HepG2 (cell line): ENCODE results near the gene FITM1. TPM values are rescaled to one million over a fixed set of nuclear protein-coding genes. Genes with fewer than 3 reads are reported as not detected.

Experiments used
- ARID3A ChIP-seq: IDR thresholded peaks from 2 replicates; pipeline ENCODE4 v1.6.1; 2012; ENCODE audit warnings: low read depth, low read length, improper control_type of control experiment
- BRCA1 ChIP-seq: sonication (generic); formaldehyde crosslinking; IDR thresholded peaks from 2 replicates; pipeline ENCODE4 v1.4.0; 2020; ENCODE audit warnings: missing genetic modification reagents
- CBFB ChIP-seq: sonication (generic); formaldehyde crosslinking; IDR thresholded peaks from 2 replicates; pipeline ENCODE4 v1.4.0; 2020; ENCODE audit warnings: missing genetic modification reagents
- CEBPB ChIP-seq: IDR thresholded peaks from 2 replicates; pipeline ENCODE4 v1.6.1; 2011; ENCODE audit warnings: low read depth, low read length, improper control_type of control experiment, borderline replicate concordance
- DR1 ChIP-seq: sonication (generic); formaldehyde crosslinking; IDR thresholded peaks from 2 replicates; pipeline ENCODE4 v1.8.0; 2021; ENCODE audit warnings: mild to moderate bottlenecking, missing genetic modification reagents, inconsistent platforms
- FOXK2 ChIP-seq: fragments of 450-650 bp; IDR thresholded peaks from 2 replicates; pipeline ENCODE4 v1.6.1; 2016
- HNF4A ChIP-seq: sonication (generic); formaldehyde crosslinking; IDR thresholded peaks from 2 replicates; pipeline ENCODE4 v1.4.0; 2020; ENCODE audit warnings: missing genetic modification reagents
- MED1 ChIP-seq: sonication (generic); formaldehyde crosslinking; IDR thresholded peaks from 2 replicates; pipeline ENCODE4 v1.4.0; 2020; ENCODE audit warnings: missing genetic modification reagents
- NONO ChIP-seq, 2 experiments: fragments of 450-650 bp in 1 of 2; sonication (generic) in 1 of 2; formaldehyde crosslinking in 1 of 2; IDR thresholded peaks in 1 of 2; conservative IDR thresholded peaks in 1 of 2; 2 replicates each; pipeline versions ENCODE4 v1.6.1 to v1.8.0; 2017 to 2022; ENCODE audit warnings: mild to moderate bottlenecking in 1 of 2, missing genetic modification reagents in 1 of 2, moderate library complexity in 1 of 2
- PLRG1 ChIP-seq: fragments of 450-650 bp; conservative IDR thresholded peaks from 2 replicates; pipeline ENCODE4 v1.6.1; 2016
- SAFB2 ChIP-seq: sonication (generic); formaldehyde crosslinking; IDR thresholded peaks from 2 replicates; pipeline ENCODE4 v1.5.1; 2020; ENCODE audit warnings: missing genetic modification reagents, low read depth, mild to moderate bottlenecking, borderline replicate concordance
- TEAD3 ChIP-seq: optimal IDR thresholded peaks from 2 replicates; pipeline ENCODE3; 2016; ENCODE audit warnings: borderline replicate concordance
- THAP11 ChIP-seq: IDR thresholded peaks from 2 replicates; pipeline ENCODE4 v1.6.1; 2016; ENCODE audit warnings: missing biosample characterization, missing genetic modification reagents
- ZFP36 ChIP-seq: fragments of 150-350 bp; IDR thresholded peaks from 2 replicates; pipeline ENCODE4 v1.6.1; 2018; ENCODE audit warnings: borderline replicate concordance, low read length, low read depth; ENCODE audit not compliant: partially characterized antibody
- ZNF343 ChIP-seq: sonication (generic); formaldehyde crosslinking; IDR thresholded peaks from 2 replicates; pipeline ENCODE4 v1.4.0; 2020; ENCODE audit warnings: mild to moderate bottlenecking, missing genetic modification reagents
- ZNF383 ChIP-seq: sonication (generic); formaldehyde crosslinking; IDR thresholded peaks from 2 replicates; pipeline ENCODE4 v1.4.0; 2020; ENCODE audit warnings: missing genetic modification reagents, mild to moderate bottlenecking, borderline replicate concordance
- ZNF510 ChIP-seq: sonication (generic); formaldehyde crosslinking; IDR thresholded peaks from 2 replicates; pipeline ENCODE4 v1.4.0; 2020; ENCODE audit warnings: low read depth, mild to moderate bottlenecking, missing genetic modification reagents
- ZNF781 ChIP-seq: sonication (generic); formaldehyde crosslinking; IDR thresholded peaks from 2 replicates; pipeline ENCODE4 v1.5.1; 2020; ENCODE audit warnings: borderline replicate concordance, mild to moderate bottlenecking, missing genetic modification reagents; ENCODE audit errors: not compliant biosample characterization
- polyA plus RNA-seq, 8 experiments: library from polyadenylated mRNA; depleted of rRNA in 3 of 8; stranded (reverse) in 7 of 8; unstranded in 1 of 8; fragments of >200 nt; fragmentation: Illumina TruSeq in 4 of 8; extraction: Trizol in 4 of 8; gene quantifications; 2 replicates each; pipeline versions ENCODE4 v1.2.1 to v1.2.3, GENCODE V29; 2011 to 2016; ENCODE audit warnings: low read depth in 4 of 8, missing spikeins in 1 of 8, mixed read lengths in 1 of 8; ENCODE audit not compliant: insufficient read depth in 1 of 8
- total RNA-seq, 5 experiments: library from RNA; depleted of rRNA; stranded (reverse); fragments of >200 nt; fragmentation: Illumina TruSeq; extraction: Trizol; gene quantifications; 2 replicates each; pipeline ENCODE4 v1.2.3, GENCODE V29; 2016; ENCODE audit warnings: low read depth in 1 of 5
- TF ChIP-seq, protein P1 (sequence below): sonication (generic); formaldehyde crosslinking; IDR thresholded peaks from 2 replicates; pipeline ENCODE4 v1.5.0; 2020; ENCODE audit warnings: mild to moderate bottlenecking, missing genetic modification reagents
- TF ChIP-seq, protein P2 (sequence below): IDR thresholded peaks from 2 replicates; pipeline ENCODE4 v1.6.1; 2016; ENCODE audit warnings: low read depth, borderline replicate concordance
- TF ChIP-seq, protein P3 (sequence below): sonication (generic); formaldehyde crosslinking; conservative IDR thresholded peaks from 2 replicates; pipeline ENCODE4 v1.4.0; 2020; ENCODE audit warnings: missing genetic modification reagents
- TF ChIP-seq, protein P4 (sequence below): sonication (generic); formaldehyde crosslinking; IDR thresholded peaks from 2 replicates; pipeline ENCODE4 v1.9.0; 2021; ENCODE audit warnings: missing genetic modification reagents, borderline replicate concordance

FITM1 gene
- total and polyA plus RNA-seq, 2 of the 13 experiments (the other 11 are each of a cell fraction or from before 2014, with no cell fraction given), result 2.7 to 5.8 TPM

GRCh38 chr14:24095271-24096068, 35.0 kb upstream of the FITM1 start (continued):
- TF ChIP-seq, protein P1, sequence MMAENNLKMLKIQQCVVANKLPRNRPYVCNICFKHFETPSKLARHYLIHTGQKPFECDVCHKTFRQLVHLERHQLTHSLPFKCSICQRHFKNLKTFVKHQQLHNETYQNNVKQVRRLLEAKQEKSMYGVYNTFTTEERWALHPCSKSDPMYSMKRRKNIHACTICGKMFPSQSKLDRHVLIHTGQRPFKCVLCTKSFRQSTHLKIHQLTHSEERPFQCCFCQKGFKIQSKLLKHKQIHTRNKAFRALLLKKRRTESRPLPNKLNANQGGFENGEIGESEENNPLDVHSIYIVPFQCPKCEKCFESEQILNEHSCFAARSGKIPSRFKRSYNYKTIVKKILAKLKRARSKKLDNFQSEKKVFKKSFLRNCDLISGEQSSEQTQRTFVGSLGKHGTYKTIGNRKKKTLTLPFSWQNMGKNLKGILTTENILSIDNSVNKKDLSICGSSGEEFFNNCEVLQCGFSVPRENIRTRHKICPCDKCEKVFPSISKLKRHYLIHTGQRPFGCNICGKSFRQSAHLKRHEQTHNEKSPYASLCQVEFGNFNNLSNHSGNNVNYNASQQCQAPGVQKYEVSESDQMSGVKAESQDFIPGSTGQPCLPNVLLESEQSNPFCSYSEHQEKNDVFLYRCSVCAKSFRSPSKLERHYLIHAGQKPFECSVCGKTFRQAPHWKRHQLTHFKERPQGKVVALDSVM, result no peak
- TF ChIP-seq SAFB2 (CRISPR knock-in tag), result peak; percentile 99; the same call in 1 of the 2 replicates
- no peak for TF ChIP-seq ZFP36
- peak; percentile 64 for TF ChIP-seq CEBPB
- TF ChIP-seq HNF4A (CRISPR knock-in tag), result peak; percentile 98
- TF ChIP-seq, protein P2, sequence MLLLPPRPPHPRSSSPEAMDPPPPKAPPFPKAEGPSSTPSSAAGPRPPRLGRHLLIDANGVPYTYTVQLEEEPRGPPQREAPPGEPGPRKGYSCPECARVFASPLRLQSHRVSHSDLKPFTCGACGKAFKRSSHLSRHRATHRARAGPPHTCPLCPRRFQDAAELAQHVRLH, result peak; percentile 100; the same call in 1 of the 2 replicates
- TF ChIP-seq ZNF343 (CRISPR knock-in tag), result peak; percentile 100
- TF ChIP-seq CBFB (CRISPR knock-in tag), result peak; percentile 69; the same call in 1 of the 2 replicates
- peak; percentile 94 for TF ChIP-seq FOXK2
- TF ChIP-seq THAP11 (CRISPR knock-in tag), result peak; percentile 92
- no peak for TF ChIP-seq NONO (IDR thresholded peaks at IDR 0.05)
- TF ChIP-seq NONO (CRISPR knock-in tag; conservative IDR thresholded peaks at IDR 0.05), result no peak
- TF ChIP-seq ZNF781, result peak; percentile 100
- TF ChIP-seq, protein P3, sequence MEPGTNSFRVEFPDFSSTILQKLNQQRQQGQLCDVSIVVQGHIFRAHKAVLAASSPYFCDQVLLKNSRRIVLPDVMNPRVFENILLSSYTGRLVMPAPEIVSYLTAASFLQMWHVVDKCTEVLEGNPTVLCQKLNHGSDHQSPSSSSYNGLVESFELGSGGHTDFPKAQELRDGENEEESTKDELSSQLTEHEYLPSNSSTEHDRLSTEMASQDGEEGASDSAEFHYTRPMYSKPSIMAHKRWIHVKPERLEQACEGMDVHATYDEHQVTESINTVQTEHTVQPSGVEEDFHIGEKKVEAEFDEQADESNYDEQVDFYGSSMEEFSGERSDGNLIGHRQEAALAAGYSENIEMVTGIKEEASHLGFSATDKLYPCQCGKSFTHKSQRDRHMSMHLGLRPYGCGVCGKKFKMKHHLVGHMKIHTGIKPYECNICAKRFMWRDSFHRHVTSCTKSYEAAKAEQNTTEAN (CRISPR knock-in tag), result peak; percentile 96
- TF ChIP-seq TEAD3 (CRISPR knock-in tag), result peak; percentile 93
- TF ChIP-seq MED1 (CRISPR knock-in tag), result peak; percentile 97
- TF ChIP-seq BRCA1 (CRISPR knock-in tag), result peak; percentile 96
- TF ChIP-seq DR1 (CRISPR knock-in tag), result peak; percentile 79; the same call in 1 of the 2 replicates
- peak; percentile 100 for TF ChIP-seq ZNF383 (CRISPR knock-in tag)
- TF ChIP-seq ZNF510 (CRISPR knock-in tag), result peak; percentile 99
- no peak for TF ChIP-seq PLRG1
- TF ChIP-seq, protein P4, sequence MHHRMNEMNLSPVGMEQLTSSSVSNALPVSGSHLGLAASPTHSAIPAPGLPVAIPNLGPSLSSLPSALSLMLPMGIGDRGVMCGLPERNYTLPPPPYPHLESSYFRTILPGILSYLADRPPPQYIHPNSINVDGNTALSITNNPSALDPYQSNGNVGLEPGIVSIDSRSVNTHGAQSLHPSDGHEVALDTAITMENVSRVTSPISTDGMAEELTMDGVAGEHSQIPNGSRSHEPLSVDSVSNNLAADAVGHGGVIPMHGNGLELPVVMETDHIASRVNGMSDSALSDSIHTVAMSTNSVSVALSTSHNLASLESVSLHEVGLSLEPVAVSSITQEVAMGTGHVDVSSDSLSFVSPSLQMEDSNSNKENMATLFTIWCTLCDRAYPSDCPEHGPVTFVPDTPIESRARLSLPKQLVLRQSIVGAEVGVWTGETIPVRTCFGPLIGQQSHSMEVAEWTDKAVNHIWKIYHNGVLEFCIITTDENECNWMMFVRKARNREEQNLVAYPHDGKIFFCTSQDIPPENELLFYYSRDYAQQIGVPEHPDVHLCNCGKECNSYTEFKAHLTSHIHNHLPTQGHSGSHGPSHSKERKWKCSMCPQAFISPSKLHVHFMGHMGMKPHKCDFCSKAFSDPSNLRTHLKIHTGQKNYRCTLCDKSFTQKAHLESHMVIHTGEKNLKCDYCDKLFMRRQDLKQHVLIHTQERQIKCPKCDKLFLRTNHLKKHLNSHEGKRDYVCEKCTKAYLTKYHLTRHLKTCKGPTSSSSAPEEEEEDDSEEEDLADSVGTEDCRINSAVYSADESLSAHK (CRISPR knock-in tag), result peak; percentile 94; the same call in 1 of the 2 replicates
- TF ChIP-seq ARID3A, result peak; percentile 90
